H1 (cell line): Measurements from ENCODE around the gene LDLRAD4. TPM values are rescaled to one million over a fixed set of nuclear protein-coding genes. Genes with fewer than 3 reads are reported as not detected.

Experiments used
- CHD1 ChIP-seq: IDR thresholded peaks from 2 replicates; pipeline ENCODE4 v1.6.1; 2012; ENCODE audit warnings: low read depth, low read length, improper control_type of control experiment
- CHD7 ChIP-seq: fragments of 300-600 bp; sonication (generic); IDR thresholded peaks from 2 replicates; pipeline ENCODE4 v1.7.1; 2012; ENCODE audit warnings: low read length, moderate library complexity, mild to moderate bottlenecking, inconsistent platforms; ENCODE audit not compliant: insufficient replicate concordance
- CREB1 ChIP-seq: IDR thresholded peaks from 2 replicates; pipeline ENCODE4 v1.6.1; 2012; ENCODE audit warnings: inconsistent platforms
- CTBP2 ChIP-seq: IDR thresholded peaks from 2 replicates; pipeline ENCODE4 v1.7.0; 2011; ENCODE audit warnings: borderline replicate concordance, mild to moderate bottlenecking, moderate library complexity, mixed read lengths, low read length; ENCODE audit not compliant: insufficient read depth, insufficient read length
- KDM4A ChIP-seq: IDR thresholded peaks from one replicate; pipeline ENCODE4 v1.7.1; 2012; ENCODE audit warnings: low read depth, mild to moderate bottlenecking, moderate library complexity, low read length, inconsistent platforms; ENCODE audit not compliant: severe bottlenecking
- RNF2 ChIP-seq: fragments of 200-900, 300-1000 bp; sonication (generic); IDR thresholded peaks from 2 replicates; pipeline ENCODE4 v1.7.1; 2016; ENCODE audit warnings: borderline replicate concordance, low read depth, mild to moderate bottlenecking, antibody characterized with exemption, low read length; ENCODE audit not compliant: poor library complexity, severe bottlenecking; ENCODE audit errors: missing control alignments
- RXRA ChIP-seq: IDR thresholded peaks from 2 replicates; pipeline ENCODE4 v1.6.1; 2011; ENCODE audit warnings: low read depth, mild to moderate bottlenecking, low read length, moderate library complexity; ENCODE audit not compliant: insufficient read depth
- TAF1 ChIP-seq: IDR thresholded peaks from 2 replicates; pipeline ENCODE4 v1.6.1; 2011; ENCODE audit warnings: mild to moderate bottlenecking, low read depth, low read length
- polyA plus RNA-seq, 7 experiments: library from polyadenylated mRNA; depleted of rRNA in 3 of 7; stranded (reverse) in 5 of 7; unstranded in 2 of 7; fragments of >200 nt in 5 of 7; fragments of 200-250 nt in 2 of 7; gene quantifications; 1 replicate in 5 of 7; 2 replicates in 1 of 7; 4 replicates in 1 of 7; pipeline versions ENCODE4 v1.2.1 to v1.2.3, GENCODE V29; 2011 to 2013; ENCODE audit warnings: missing spikeins in 2 of 7, mixed read lengths in 2 of 7
- total RNA-seq: library from RNA; stranded (reverse); fragmentation: NEBNext Ultra II Directional; extraction: Animal tissue kit (Norgen Biotek cat#: 25700); gene quantifications from 2 replicates; pipeline ENCODE4 v1.2.1, GENCODE V29; 2021

LDLRAD4 gene
- total and polyA plus RNA-seq, 2 of the 8 experiments (the other 6 are each of a cell fraction or from before 2014, with no cell fraction given): 0.77 to 1.4 TPM

GRCh38 chr18:13463526-13464210, 245.1 kb downstream of the LDLRAD4 start (continued):
- TF ChIP-seq CHD7 (no peak), TAF1 (no peak), CHD1 (no peak), RXRA (no peak), RNF2 (no peak), KDM4A (no peak), CTBP2 (no peak), CREB1 (no peak)
